GM13977 (cell line): ENCODE measurements around the gene RPS23.

Experiments
- DNase-seq: peaks from one replicate; pipeline ENCODE4 v3.0.0; 2012; ENCODE audit warnings: low spot score
- CTCF ChIP-seq: IDR thresholded peaks from 2 replicates; pipeline ENCODE4 v1.5.1; 2012; ENCODE audit warnings: mild to moderate bottlenecking, control low read depth; ENCODE audit not compliant: insufficient read depth; ENCODE audit errors: extremely low read depth, missing control alignments
- in situ Hi-C: fragments of 300-500 bp; cut with MboI; formaldehyde crosslinking; loops from one replicate; pipeline ENCODE4 v1.12.0; 2022; ENCODE audit warnings: low sequenced_read_pairs, low pct_unique_long_range_greater_than_20kb, mixed read lengths, inconsistent platforms; ENCODE audit not compliant: unreplicated experiment

The RPS23 gene

GRCh38 chr5:82265047-82265446, 13.1 kb downstream of the RPS23 start:
- no peak for DNase-seq
- in situ Hi-C loops: no loop called here
- TF ChIP-seq CTCF: no peak

GRCh38 chr5:82259172-82259800, 18.9 kb downstream of the RPS23 start:
- DNase-seq: no peak
- in situ Hi-C loops: no loop called here
- peak; percentile 51 for TF ChIP-seq CTCF

- DNase-seq: no peak
- TF ChIP-seq CTCF: no peak
- in situ Hi-C loops: no loop called here
Measured at GRCh38 chr5:82257729-82258128, 20.4 kb downstream of the RPS23 start.

- DNase-seq: no peak
- in situ Hi-C loops: no loop called here
- TF ChIP-seq CTCF: no peak
Measured at GRCh38 chr5:82257247-82257646, 20.9 kb downstream of the RPS23 start.

- DNase-seq: no peak
- in situ Hi-C loops: no loop called here
Measured at GRCh38 chr5:82255844-82256243, 22.3 kb downstream of the RPS23 start.

GRCh38 chr5:82252744-82253143, 25.4 kb downstream of the RPS23 start:
- no peak for DNase-seq
- in situ Hi-C loops: no loop called here
- no peak for TF ChIP-seq CTCF

More at GRCh38 chr5:82255844-82256243, 22.3 kb downstream of the RPS23 start:
- no peak for TF ChIP-seq CTCF

GRCh38 chr5:82246960-82247574, 31.1 kb downstream of the RPS23 start:
- in situ Hi-C loops: no loop called here
- DNase-seq: no peak
- TF ChIP-seq CTCF: no peak
